Measurements from ENCODE around the gene FAM168A. TPM values are rescaled to one million over a fixed set of nuclear protein-coding genes. Genes with fewer than 3 reads are reported as not detected.

Gene FAM168A
- polyA plus RNA-seq, 3 donors from 2014 or later, result 1.3 to 3.1 (median 1.3) TPM

DNA sequence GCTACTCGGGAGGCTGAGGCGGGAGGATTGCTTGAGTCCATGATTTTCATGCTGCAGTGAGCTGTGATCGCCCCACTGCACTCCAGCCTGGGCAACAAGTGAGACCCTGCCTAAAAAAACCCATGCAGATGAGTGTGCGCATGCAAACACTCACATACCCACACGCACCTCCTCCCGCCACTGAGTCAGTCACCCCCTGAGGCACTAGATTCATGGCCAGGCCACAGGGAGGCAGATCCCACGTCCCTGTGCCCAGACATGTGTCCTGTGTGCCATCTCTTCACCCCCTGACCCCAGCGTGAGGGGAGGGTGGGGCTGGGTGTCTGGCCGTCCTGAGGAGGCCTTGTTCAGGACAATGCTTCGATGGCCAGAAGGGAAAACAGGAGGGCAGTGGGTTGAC is 206.2 kb downstream of the FAM168A start:
- peaks cover 23 to 44% (median 31%) of the 10 kb centered on the region in 3 donors for H3K27me3 Mint-ChIP-seq (ENCODE audit: low read depth in 3 of 3)
- peaks cover 15 to 16% of the 10 kb centered on the region in 2 donors for H3K4me1 Mint-ChIP-seq
- no peak overlapping the region for H3K4me3 Mint-ChIP-seq
- no peaks in the 10 kb centered on the region for H3K36me3 Mint-ChIP-seq
- H3K9me3 Mint-ChIP-seq, result no peaks in the 10 kb centered on the region
- H3K27ac Mint-ChIP-seq, result peak overlapping the region in 1 of 6 donors; percentile 31
- no peak for DNase-seq

DNA sequence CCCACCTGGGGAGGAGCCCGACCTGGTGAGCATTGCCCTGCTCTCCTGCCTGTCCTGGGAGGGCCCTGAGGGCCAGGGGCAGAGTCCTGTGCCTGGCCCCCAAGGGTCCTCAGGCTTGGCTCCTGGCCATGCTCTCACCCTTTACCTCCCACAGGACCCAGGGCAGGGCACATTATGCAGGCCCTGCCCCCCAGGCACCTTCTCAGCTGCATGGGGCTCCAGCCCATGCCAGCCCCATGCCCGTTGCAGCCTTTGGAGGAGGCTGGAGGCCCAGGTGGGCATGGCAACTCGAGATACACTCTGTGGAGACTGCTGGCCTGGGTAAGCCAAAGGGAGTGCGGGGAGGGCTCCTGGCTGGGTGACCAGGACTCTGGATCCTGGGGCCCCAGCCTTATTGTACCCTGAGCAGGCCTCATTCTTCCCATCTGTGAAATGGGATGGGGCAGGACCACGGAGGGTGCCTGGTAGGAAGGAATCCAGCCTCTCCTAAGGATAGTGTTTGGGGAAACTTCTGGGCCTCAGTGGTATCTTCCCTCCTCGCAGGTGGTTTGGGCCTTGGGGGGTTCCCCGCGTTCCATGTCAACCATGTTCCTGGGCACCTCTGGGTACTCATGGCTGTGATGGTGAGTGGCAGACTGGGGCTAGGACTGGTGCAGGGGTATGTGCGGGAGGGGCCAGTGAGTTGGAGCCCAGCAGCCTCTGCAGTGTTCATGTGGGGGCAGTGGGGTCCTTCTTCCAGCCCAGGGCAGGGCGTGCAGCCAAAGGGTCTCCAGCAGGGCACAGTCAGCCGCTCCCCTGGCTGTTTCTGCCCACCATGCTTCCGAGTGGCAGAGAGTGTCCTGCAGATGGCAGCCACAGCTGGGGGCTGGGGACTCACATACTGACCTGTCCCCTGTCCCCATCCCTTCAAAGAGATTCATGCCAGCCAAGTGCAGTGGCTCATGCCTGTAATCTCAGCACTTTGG is 207.0 kb downstream of the FAM168A start:
- no peaks in the 10 kb centered on the region for H3K9me3 Mint-ChIP-seq
- H3K27ac Mint-ChIP-seq, result peak overlapping the region in 3 of 6 donors; percentile 4 to 83 (median 31)
- H3K36me3 Mint-ChIP-seq, result no peaks in the 10 kb centered on the region
- peaks cover 25 to 41% (median 31%) of the 10 kb centered on the region in 3 donors for H3K27me3 Mint-ChIP-seq (ENCODE audit: low read depth in 3 of 3)
- DNase-seq, result no peak
- peaks cover 22 to 24% of the 10 kb centered on the region in 2 donors for H3K4me1 Mint-ChIP-seq
- no peak overlapping the region for H3K4me3 Mint-ChIP-seq

DNA sequence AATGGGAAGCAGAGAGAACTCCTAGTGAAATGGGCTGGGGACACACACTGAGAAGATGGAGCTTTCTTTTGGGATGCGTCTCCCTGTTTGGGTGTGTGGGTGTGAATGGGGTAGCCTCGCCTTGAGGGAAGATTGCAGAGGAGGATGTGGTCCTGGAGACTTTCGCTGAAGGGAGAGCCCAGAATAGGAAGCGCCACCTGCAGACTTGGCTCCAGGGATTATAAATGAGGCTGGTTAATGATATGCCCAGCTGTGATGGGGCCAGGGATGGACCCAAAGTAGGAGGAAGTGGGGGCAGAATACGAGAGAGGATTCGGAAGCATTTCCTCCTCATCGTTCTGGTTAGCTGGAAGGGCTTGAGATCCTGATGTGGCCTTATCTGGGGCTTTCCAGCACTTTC is 208.0 kb downstream of the FAM168A start:
- Mint-ChIP-seq H3K27me3 (ENCODE audit: low read depth in 3 of 3) (peaks cover 28 to 45% (median 31%) of the 10 kb centered on the region in 3 donors), H3K9me3 (no peaks in the 10 kb centered on the region), H3K4me3 (no peak overlapping the region), H3K27ac (peak overlapping the region in 2 of 6 donors; percentile 2 to 83), H3K36me3 (no peaks in the 10 kb centered on the region), H3K4me1 (peaks cover 32 to 33% of the 10 kb centered on the region in 2 donors)
- no peak for DNase-seq

DNA sequence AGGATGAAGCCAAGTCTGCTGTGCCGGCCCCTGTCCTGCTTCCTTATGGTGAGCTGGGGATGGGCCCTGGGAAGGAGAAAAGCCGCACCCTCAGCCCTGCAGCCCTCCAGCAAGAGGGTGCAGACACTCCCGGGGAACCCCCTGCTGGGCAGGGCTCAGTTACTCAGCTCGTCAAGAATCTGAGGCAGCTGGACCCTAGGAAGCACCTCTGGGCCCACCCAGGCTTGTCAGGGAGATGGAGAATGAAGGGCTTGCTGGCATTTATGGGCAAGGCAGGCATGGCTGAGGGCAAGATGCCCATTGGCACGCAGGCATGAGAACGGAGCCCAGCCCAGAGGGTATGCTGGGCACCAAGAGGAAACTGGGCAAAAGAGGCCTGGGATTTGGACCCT is 208.8 kb downstream of the FAM168A start:
- peaks cover 34 to 49% (median 35%) of the 10 kb centered on the region in 3 donors for H3K27me3 Mint-ChIP-seq (ENCODE audit: low read depth in 3 of 3)
- no peak for DNase-seq
- peak overlapping the region in 4 of 6 donors; percentile 35 to 83 (median 59) for H3K27ac Mint-ChIP-seq
- H3K4me1 Mint-ChIP-seq, result peaks cover 40 to 41% of the 10 kb centered on the region in 2 donors
- H3K36me3 Mint-ChIP-seq, result no peaks in the 10 kb centered on the region
- H3K4me3 Mint-ChIP-seq, result no peak overlapping the region
- no peaks in the 10 kb centered on the region for H3K9me3 Mint-ChIP-seq

DNA sequence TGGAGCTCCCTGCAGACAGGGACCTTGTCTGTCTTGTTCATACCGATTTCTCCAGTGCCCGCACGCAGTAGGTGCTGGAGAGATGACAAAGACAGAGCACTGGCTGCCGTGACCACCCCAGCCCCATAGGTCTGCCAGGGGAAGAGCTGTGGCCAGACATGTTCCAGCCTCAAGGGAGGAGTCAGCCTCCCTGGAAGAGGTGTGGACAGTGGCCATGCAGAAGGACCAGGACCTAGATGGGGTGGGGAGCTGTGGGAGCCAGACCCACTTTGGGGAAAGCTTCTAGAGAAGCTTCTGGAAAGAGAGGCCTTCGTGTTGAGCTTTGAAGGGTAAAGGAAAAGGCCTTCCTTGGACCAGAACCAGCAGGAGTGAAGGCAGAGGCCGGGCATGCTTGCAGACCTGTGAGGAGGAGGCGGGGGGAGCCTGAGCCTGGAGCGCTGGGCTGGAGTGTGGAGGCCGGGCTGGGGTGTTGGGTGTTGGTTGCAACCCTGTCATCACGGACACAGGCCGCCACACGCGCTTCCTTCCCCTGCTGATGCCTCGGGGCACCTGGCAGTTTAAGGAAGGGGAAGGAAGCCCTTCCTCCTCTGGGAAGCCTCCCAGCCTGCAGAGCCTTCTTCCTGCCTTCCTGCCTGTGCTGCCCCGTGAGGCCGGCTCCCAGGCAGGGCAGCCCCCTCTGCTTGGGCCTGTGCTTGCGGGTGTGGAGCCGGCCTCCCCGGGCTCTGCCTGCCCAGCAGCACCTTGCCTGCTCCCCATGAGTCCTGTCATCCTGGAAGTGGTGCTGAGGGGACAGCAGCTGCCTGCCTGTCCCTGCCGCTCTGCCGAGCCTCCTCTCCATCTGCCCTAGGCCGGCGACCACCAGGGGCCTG is 209.4 kb downstream of the FAM168A start:
- DNase-seq, result no peak
- Mint-ChIP-seq H3K4me3 (no peak overlapping the region), H3K9me3 (no peaks in the 10 kb centered on the region), H3K27me3 (ENCODE audit: low read depth in 3 of 3) (peaks cover 28 to 51% (median 34%) of the 10 kb centered on the region in 3 donors), H3K4me1 (peaks cover 45% of the 10 kb centered on the region in 2 donors), H3K36me3 (no peaks in the 10 kb centered on the region), H3K27ac (peak overlapping the region; percentile 19 to 83 (median 46))

DNA sequence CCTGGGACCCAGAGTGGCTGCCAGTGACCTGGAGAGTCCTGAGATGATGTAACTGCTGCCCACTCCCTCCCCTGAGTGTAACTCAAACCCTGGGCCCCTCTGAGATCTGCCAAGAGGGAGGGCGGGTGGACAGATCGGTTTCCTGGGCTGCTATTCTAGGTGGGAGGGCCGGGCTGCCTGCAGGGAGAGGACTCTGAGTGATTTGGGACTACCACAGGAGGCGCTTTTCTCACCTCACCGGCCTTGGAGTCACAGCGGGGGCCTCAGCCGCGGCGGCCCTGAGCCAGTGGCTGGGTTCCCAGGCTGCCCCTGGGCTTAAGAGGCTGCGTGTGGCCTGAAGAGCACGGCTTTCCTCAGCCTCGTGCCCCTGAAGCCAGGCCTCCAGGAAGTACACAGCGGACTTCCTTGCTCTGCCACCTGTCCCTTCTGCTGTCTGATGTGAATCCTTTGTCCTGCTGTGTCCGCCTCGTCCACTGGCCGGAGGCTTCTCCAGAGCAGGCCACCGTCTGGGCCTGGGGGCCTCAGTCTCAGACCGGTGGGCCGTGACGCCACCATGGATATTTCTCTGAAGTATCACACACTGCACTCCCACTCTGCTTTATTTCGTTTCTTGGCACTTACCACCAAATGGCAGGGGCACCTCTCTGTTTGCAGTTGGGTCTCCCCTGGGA is 210.2 kb downstream of the FAM168A start:
- H3K27ac Mint-ChIP-seq, result peak overlapping the region in 4 of 6 donors; percentile 30 to 83 (median 58)
- no peak for DNase-seq
- peaks cover 27 to 54% (median 30%) of the 10 kb centered on the region in 3 donors for H3K27me3 Mint-ChIP-seq (ENCODE audit: low read depth in 3 of 3)
- H3K9me3 Mint-ChIP-seq, result no peaks in the 10 kb centered on the region
- H3K4me1 Mint-ChIP-seq, result peaks cover 45 to 49% of the 10 kb centered on the region in 2 donors
- H3K36me3 Mint-ChIP-seq, result no peaks in the 10 kb centered on the region
- no peak overlapping the region for H3K4me3 Mint-ChIP-seq

DNA sequence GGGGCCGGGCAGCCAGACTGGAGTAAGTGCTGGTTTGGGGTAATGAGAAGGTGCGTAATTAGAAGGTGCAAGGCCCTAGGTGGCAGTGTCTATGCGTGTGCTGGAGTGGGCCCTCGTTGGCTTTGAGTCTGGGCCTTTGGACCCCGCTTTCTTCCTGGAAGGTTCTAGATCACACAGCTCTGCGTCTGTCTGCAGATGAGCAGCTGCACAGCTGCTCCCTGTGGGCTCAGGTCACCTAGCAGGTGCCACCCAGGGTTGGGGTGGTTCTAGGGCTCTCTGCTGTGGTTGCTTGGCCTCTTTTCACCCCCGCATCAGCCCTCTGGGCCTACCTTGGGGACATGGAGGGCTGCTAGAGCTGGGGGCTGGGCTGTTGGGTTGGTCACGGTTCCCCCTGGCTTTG is 211.4 kb downstream of the FAM168A start:
- peak overlapping the region in 4 of 6 donors; percentile 30 to 82 (median 70) for H3K27ac Mint-ChIP-seq
- no peak for DNase-seq
- peaks cover 45 to 54% of the 10 kb centered on the region in 2 donors for H3K4me1 Mint-ChIP-seq
- H3K9me3 Mint-ChIP-seq, result no peaks in the 10 kb centered on the region
- no peaks in the 10 kb centered on the region for H3K36me3 Mint-ChIP-seq
- no peak overlapping the region for H3K4me3 Mint-ChIP-seq
- peaks cover 21 to 47% (median 34%) of the 10 kb centered on the region in 3 donors for H3K27me3 Mint-ChIP-seq (ENCODE audit: low read depth in 3 of 3)

DNA sequence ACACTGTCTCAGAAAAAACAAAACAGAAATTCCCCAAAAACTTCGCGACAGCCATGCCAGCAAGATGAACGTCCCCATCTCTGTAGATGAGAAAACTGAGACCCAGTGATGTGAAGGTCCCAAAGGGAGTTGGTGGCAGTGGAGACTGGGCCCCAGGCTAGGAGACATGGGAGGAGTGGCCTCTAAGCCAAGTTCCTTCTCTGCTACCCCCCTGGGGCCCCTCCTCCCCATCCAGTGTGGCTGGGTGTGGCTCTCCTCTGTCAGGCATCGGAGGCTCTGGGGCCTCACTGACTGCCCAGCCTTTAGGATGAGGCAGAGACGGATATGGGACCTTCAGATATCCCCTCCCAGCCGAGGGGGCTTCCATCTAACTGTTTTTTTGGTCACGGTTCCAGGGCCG is 211.9 kb downstream of the FAM168A start:
- no peak overlapping the region for H3K4me3 Mint-ChIP-seq
- peak overlapping the region in 5 of 6 donors; percentile 69 to 83 (median 80) for H3K27ac Mint-ChIP-seq
- H3K4me1 Mint-ChIP-seq, result peaks cover 45 to 56% of the 10 kb centered on the region in 2 donors
- H3K36me3 Mint-ChIP-seq, result no peaks in the 10 kb centered on the region
- H3K9me3 Mint-ChIP-seq, result no peaks in the 10 kb centered on the region
- DNase-seq, result no peak
- peaks cover 22 to 51% (median 39%) of the 10 kb centered on the region in 3 donors for H3K27me3 Mint-ChIP-seq (ENCODE audit: low read depth in 3 of 3)

DNA sequence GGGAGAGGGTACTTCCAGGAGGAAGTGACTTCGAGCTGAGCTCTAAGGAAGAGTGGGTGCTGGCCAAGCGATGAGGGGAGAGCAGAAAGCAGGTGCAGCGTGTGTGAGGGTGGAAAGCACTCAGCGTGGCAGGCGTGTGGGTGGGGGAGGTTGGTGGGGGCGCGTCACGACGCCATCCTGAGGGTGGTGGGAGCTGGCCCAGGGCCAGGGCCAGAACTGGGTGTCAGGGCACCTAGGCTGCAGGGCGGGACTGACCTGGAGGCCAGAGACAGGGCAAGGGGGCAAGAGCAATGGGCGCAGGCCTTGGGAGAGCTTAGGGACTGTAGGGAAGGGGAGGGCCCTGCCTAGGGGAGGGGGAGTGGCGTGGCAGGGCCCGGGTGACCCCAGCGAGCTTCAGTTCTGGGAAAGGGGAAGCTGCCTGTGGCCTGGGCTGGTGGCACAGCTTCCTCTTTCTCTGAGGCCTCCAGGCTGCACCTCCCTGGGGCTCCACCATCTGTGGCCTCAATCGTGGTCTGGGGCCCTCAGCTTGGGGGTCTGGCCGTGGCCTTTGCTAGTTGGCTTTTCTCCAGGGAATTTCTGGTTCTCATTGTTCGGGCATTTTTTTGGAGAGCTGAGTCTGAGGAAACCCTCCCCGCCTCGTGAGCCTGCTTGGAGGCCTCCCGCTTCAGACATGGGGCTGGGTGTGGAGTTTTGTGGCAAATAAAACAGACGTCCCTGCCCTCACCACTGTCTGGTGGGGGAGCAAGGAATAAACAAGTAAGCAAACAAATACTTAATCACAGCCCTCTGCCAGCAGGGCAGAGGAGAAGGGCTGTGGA is 212.8 kb downstream of the FAM168A start:
- DNase-seq, result peak in 1 of 3 donors; percentile 35
- Mint-ChIP-seq H3K27me3 (ENCODE audit: low read depth in 3 of 3) (peaks cover 25 to 51% (median 41%) of the 10 kb centered on the region in 3 donors), H3K4me1 (peaks cover 45 to 58% of the 10 kb centered on the region in 2 donors), H3K9me3 (no peaks in the 10 kb centered on the region), H3K4me3 (peak overlapping the region in 4 of 5 donors; percentile 18 to 50 (median 26)), H3K27ac (peak overlapping the region; percentile 59 to 83 (median 72)), H3K36me3 (no peaks in the 10 kb centered on the region)

DNA sequence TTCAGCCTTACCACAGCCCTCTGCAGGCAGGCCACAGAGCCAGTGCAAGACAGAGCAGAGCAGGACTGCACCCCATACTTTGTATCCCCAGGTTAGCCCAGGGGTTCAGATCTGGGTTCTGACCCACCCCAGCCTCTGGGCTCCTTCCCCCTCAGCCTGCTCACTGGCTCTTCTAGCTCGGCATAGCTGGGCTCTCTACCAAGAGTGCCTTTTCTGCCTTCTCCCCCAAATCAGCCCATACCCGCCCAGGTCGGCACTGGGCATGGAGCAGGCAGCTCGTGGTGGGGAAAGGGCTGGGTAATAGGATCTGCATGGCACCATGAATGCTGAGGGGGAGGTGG is 213.4 kb downstream of the FAM168A start:
- no peak for DNase-seq
- H3K9me3 Mint-ChIP-seq, result no peaks in the 10 kb centered on the region
- peaks cover 45 to 58% of the 10 kb centered on the region in 2 donors for H3K4me1 Mint-ChIP-seq
- peaks cover 25 to 50% (median 37%) of the 10 kb centered on the region in 3 donors for H3K27me3 Mint-ChIP-seq (ENCODE audit: low read depth in 3 of 3)
- H3K27ac Mint-ChIP-seq, result peak overlapping the region in 5 of 6 donors; percentile 21 to 83 (median 80)
- peak overlapping the region in 3 of 5 donors; percentile 3 to 50 (median 30) for H3K4me3 Mint-ChIP-seq
- no peaks in the 10 kb centered on the region for H3K36me3 Mint-ChIP-seq

DNA sequence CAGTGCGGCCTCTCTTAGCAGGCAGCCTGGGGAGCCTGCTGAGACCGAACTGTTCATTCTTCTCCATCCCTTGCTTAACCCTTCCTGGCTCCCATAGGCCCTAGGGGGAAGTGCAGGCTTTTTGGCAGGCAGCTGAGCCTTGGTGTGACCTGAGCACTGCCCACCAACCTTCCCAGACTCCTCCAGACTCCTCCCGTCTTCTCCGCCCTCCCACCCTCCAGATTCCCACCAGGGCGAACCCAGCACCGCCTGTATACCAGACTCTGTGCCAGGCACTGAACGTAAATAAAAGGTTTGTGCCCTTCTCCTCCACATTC is 213.8 kb downstream of the FAM168A start:
- no peak for DNase-seq
- H3K9me3 Mint-ChIP-seq, result no peaks in the 10 kb centered on the region
- H3K36me3 Mint-ChIP-seq, result no peaks in the 10 kb centered on the region
- peaks cover 25 to 49% (median 37%) of the 10 kb centered on the region in 3 donors for H3K27me3 Mint-ChIP-seq (ENCODE audit: low read depth in 3 of 3)
- peaks cover 45 to 58% of the 10 kb centered on the region in 2 donors for H3K4me1 Mint-ChIP-seq
- H3K4me3 Mint-ChIP-seq, result peak overlapping the region in 1 of 5 donors; percentile 9
- H3K27ac Mint-ChIP-seq, result peak overlapping the region in 5 of 6 donors; percentile 21 to 83 (median 80)

DNA sequence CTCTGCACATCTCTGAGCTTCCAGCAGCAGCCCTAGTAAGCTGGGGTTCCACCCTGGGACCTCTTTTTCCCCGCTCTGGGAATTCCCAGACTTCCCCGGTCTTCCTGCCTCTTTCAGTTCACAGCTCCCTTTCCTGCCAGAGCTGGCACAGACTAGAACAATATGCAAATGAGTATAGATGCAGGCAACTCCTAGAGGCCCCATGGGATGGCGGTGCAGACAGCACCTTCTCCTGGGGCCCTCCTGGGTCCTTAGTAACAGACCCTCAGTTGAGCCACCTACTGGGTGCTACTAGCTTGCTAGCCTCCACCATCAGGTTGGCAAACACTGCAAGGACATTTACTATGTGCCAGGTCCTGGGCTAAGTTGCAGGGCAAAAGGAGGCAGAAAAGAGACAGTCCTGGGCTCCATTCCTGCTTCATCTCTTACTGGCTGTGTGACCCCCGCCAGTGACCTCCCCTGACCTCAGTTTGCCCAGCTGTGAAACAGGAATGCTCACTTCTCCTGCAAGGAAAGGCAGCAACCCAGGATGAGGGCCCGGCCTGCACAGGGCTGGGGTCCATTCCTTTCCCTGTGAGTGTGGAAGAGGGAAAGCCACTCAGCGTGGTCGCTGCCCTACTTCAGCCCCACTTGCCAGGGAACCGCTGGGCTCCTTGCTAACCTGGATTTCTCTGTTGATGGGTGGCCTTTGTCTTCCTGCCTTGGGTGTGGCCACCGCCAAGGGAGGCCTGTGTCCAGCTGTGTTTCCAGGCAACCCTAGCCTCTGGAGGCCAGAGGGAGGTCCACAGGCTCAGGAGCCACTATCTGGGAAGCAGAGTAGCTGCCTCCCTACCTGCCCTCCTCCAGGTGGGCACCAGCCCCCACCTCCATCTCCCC is 214.4 kb downstream of the FAM168A start:
- no peaks in the 10 kb centered on the region for H3K9me3 Mint-ChIP-seq
- peaks cover 27 to 48% (median 34%) of the 10 kb centered on the region in 3 donors for H3K27me3 Mint-ChIP-seq (ENCODE audit: low read depth in 3 of 3)
- no peak overlapping the region for H3K4me3 Mint-ChIP-seq

More for the DNA sequence above, 214.4 kb downstream of the FAM168A start:
- Mint-ChIP-seq H3K27ac (peak overlapping the region in 2 of 6 donors; percentile 61 to 82), H3K4me1 (peaks cover 47 to 63% of the 10 kb centered on the region in 2 donors), H3K36me3 (no peaks in the 10 kb centered on the region)
- DNase-seq, result no peak
